IMR-90 (cell line): ENCODE data around the gene PIK3R5. TPM values are rescaled to one million over a fixed set of nuclear protein-coding genes. Genes with fewer than 3 reads are reported as not detected.

Source experiments
- ATAC-seq: fragments of 200-7000 bp; cut with Tn5 transposase; 2 replicates; pipeline ENCODE4 v1.9.1; 2020; ENCODE audit warnings: low read depth, mild to moderate bottlenecking, moderate library complexity
- BruUV-seq: library from RNA; stranded (reverse); fragments of 400-500 nt; replicated peaks from 2 replicates; lab custom pipeline; 2021; lab: Mats Ljungman, UMichigan
- CTCF ChIA-PET: fragments of 300-600 bp; formaldehyde crosslinking; extraction: SDS; loops from one replicate; lab custom pipeline; 2021; ENCODE audit warnings: antibody characterized with exemption; lab: Yijun Ruan, JAX
- POLR2A ChIA-PET: fragments of 300-600 bp; sonication (Branson Sonifier 250); formaldehyde crosslinking; loops from one replicate; lab custom pipeline; 2022; ENCODE audit warnings: antibody characterized with exemption; ENCODE audit not compliant: unreplicated experiment; lab: Charles Lee
- DNase-seq: peaks from one replicate; pipeline ENCODE4 v3.0.0; 2013
- H2AFZ ChIP-seq: replicated peaks from 2 replicates; pipeline ENCODE3; 2013; ENCODE audit warnings: low read length, mild to moderate bottlenecking; ENCODE audit not compliant: poor library complexity
- H2AK5ac ChIP-seq: 2 replicates; pipeline ENCODE4 v1.6.1; 2013; ENCODE audit warnings: low read depth, low read length, inconsistent platforms
- H2AK9ac ChIP-seq: replicated peaks from 2 replicates; pipeline ENCODE3; 2013; ENCODE audit warnings: mild to moderate bottlenecking, low read depth, low read length, moderate library complexity; ENCODE audit not compliant: poor library complexity
- H2BK120ac ChIP-seq: 2 replicates; pipeline ENCODE4 v1.6.1; 2013; ENCODE audit warnings: low read depth, low read length, inconsistent platforms
- H2BK15ac ChIP-seq: 3 replicates; pipeline ENCODE4 v1.6.1; 2013; ENCODE audit warnings: low read depth, low read length, inconsistent platforms
- H2BK20ac ChIP-seq: 2 replicates; pipeline ENCODE4 v1.6.1; 2013; ENCODE audit warnings: low read depth, mild to moderate bottlenecking, inconsistent platforms, low read length, moderate library complexity
- H2BK5ac ChIP-seq: 2 replicates; pipeline ENCODE4 v1.6.1; 2013; ENCODE audit warnings: mild to moderate bottlenecking, low read depth, low read length, inconsistent platforms; ENCODE audit not compliant: poor library complexity, severe bottlenecking
- H3K14ac ChIP-seq: replicated peaks from 2 replicates; pipeline ENCODE4 v1.6.1; 2013; ENCODE audit warnings: low read depth, low read length, inconsistent platforms
- H3K18ac ChIP-seq: 2 replicates; pipeline ENCODE4 v1.6.1; 2013; ENCODE audit warnings: low read depth, low read length, control low read depth
- H3K23ac ChIP-seq: 2 replicates; pipeline ENCODE4 v1.6.1; 2013; ENCODE audit warnings: low read depth, low read length, inconsistent platforms
- H3K27ac ChIP-seq: 2 replicates; pipeline ENCODE4 v1.5.1; 2013; ENCODE audit warnings: mild to moderate bottlenecking, control low read depth, low read length; ENCODE audit not compliant: insufficient read depth
- H3K27me3 ChIP-seq: 2 replicates; pipeline ENCODE4 v1.6.1; 2013; ENCODE audit warnings: low read length; ENCODE audit not compliant: control insufficient read depth, insufficient read depth
- H3K36me3 ChIP-seq: 2 replicates; pipeline ENCODE4 v1.6.1; 2013; ENCODE audit warnings: low read length, mixed read lengths; ENCODE audit not compliant: control insufficient read depth, insufficient read depth
- H3K4ac ChIP-seq: 2 replicates; pipeline ENCODE4 v1.6.1; 2013; ENCODE audit warnings: low read depth, low read length, inconsistent platforms
- H3K4me1 ChIP-seq: 2 replicates; pipeline ENCODE4 v1.6.1; 2013; ENCODE audit warnings: low read length, mixed read lengths; ENCODE audit not compliant: control insufficient read depth, insufficient read depth
- H3K4me2 ChIP-seq: 2 replicates; pipeline ENCODE4 v1.6.1; 2013; ENCODE audit warnings: low read depth, mild to moderate bottlenecking, control low read depth, low read length, moderate library complexity
- H3K4me3 ChIP-seq: 2 replicates; pipeline ENCODE4 v1.5.1; 2013; ENCODE audit warnings: low read depth, mild to moderate bottlenecking, control low read depth, low read length, moderate library complexity; ENCODE audit not compliant: insufficient read depth
- H3K56ac ChIP-seq: 2 replicates; pipeline ENCODE4 v1.6.1; 2013; ENCODE audit warnings: low read length, inconsistent platforms; ENCODE audit not compliant: insufficient read depth; ENCODE audit errors: extremely low read depth
- H3K79me1 ChIP-seq, 2 experiments: 2 replicates each; pipeline ENCODE4 v1.6.1; 2013; ENCODE audit warnings: low read length in 2 of 2, inconsistent platforms in 1 of 2, low read depth in 1 of 2
- H3K9ac ChIP-seq: 2 replicates; pipeline ENCODE4 v1.6.1; 2013; ENCODE audit warnings: low read depth, low read length, control low read depth
- H3K9me1 ChIP-seq: 2 replicates; pipeline ENCODE4 v1.6.1; 2013; ENCODE audit warnings: low read length, inconsistent platforms; ENCODE audit not compliant: insufficient read depth
- H3K9me3 ChIP-seq: 2 replicates; pipeline ENCODE4 v1.6.1; 2013; ENCODE audit warnings: low read length; ENCODE audit not compliant: control insufficient read depth, insufficient read depth
- H4K20me1 ChIP-seq: 2 replicates; pipeline ENCODE4 v1.6.1; 2013; ENCODE audit warnings: low read length, inconsistent platforms; ENCODE audit not compliant: insufficient read depth
- H4K5ac ChIP-seq: 2 replicates; pipeline ENCODE4 v1.6.1; 2013; ENCODE audit warnings: mild to moderate bottlenecking, low read depth, low read length, control low read depth
- H4K8ac ChIP-seq, 2 experiments: 2 replicates each; pipeline ENCODE4 v1.6.1; 2013; ENCODE audit warnings: low read depth in 2 of 2, low read length in 2 of 2, control low read depth in 1 of 2, inconsistent platforms in 1 of 2
- H4K91ac ChIP-seq: 2 replicates; pipeline ENCODE4 v1.6.1; 2013; ENCODE audit warnings: low read depth, low read length, inconsistent platforms; ENCODE audit not compliant: insufficient read depth
- MAFK ChIP-seq: IDR thresholded peaks from 2 replicates; pipeline ENCODE4 v1.6.1; 2012; ENCODE audit warnings: low read depth, low read length, improper control_type of control experiment
- POLR2A ChIP-seq: IDR thresholded peaks from 2 replicates; pipeline ENCODE4 v1.6.1; 2012; ENCODE audit warnings: mild to moderate bottlenecking, low read depth, low read length
- RAD21 ChIP-seq: IDR thresholded peaks from 2 replicates; pipeline ENCODE4 v1.6.1; 2012; ENCODE audit warnings: low read length, improper control_type of control experiment
- WGBS, 2 experiments: methylation state at CpG; one replicate each; pipeline versions ENCODE4 v1.1.5 to v1.1.7; 2013; ENCODE audit warnings: missing lambda C conversion rate in 2 of 2; ENCODE audit not compliant: insufficient read length in 1 of 2; ENCODE audit errors: extremely low coverage in 2 of 2; 5-methylcytosine and 5-hydroxymethylcytosine counted together
- dilution Hi-C: fragments of 300-500 bp; cut with HindIII; formaldehyde crosslinking; loops from one replicate; pipeline ENCODE4 v1.14.3; 2018; ENCODE audit warnings: low sequenced_read_pairs; ENCODE audit not compliant: unreplicated experiment
- in situ Hi-C: fragments of 300-500 bp; cut with MboI; formaldehyde crosslinking; loops from 3 replicates; pipeline ENCODE4 v1.14.3; 2019; ENCODE audit warnings: low sequenced_read_pairs, inconsistent platforms, mixed read lengths
- intact Hi-C: fragments of 100-400 bp; cut with micrococcal nuclease; formaldehyde crosslinking; loops from 2 replicates; pipeline ENCODE4 v1.10.0; 2022
- polyA plus RNA-seq, 3 experiments: library from polyadenylated mRNA; depleted of rRNA; stranded (reverse); fragments of >200 nt; gene quantifications; 2 replicates each; pipeline ENCODE4 v1.2.3, GENCODE V29; 2012; ENCODE audit warnings: low replicate concordance in 1 of 3
- total RNA-seq: library from RNA; depleted of rRNA; stranded (reverse); fragments of >200 nt; gene quantifications from 2 replicates; pipeline ENCODE4 v1.2.3, GENCODE V29; 2012

The PIK3R5 gene
- total and polyA plus RNA-seq, 2 of the 4 experiments (the other 2 are of a cell fraction): not detected

DNA sequence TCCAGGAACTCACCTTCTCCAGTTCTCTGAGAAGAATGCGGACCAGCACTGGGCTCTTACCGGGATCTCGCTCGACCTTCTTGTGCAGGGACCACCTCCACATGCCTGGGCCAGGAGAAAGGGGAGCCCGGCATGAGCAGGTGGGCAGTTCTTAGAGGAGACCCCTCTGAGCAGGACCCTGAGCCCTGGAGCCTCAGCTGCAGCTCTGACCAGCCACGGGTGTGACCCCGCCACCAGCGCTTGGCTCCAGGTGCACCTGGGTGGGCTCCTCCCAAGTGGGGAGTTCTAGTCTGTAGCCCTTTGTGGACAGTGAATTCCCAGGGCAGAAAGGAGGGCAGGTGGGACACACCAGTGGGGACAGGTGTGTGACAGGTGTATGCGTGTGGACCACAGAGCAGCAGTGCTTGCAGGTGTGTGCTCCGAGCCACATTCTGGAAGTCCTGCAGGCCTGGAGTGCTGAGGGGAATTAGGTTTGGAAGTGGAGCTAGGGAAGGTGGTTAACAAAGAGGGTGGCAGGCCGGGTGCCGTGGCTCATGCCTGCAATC, 126.9 kb downstream of the PIK3R5 start:
- in situ Hi-C loops: no loop called here
- CTCF ChIA-PET: no interaction called here
- H4K91ac ChIP-seq: no peak overlapping the region
- dilution Hi-C loops: no loop called here
- POLR2A ChIA-PET: no interaction called here
- TF ChIP-seq MAFK (no peak), RAD21 (no peak), POLR2A (no peak)
- H3K27me3 ChIP-seq: no peaks in the 10 kb centered on the region
- no peak overlapping the region for H3K4ac ChIP-seq
- ATAC-seq (no peak), DNase-seq (no peak)
- H3K36me3 ChIP-seq: no peaks in the 10 kb centered on the region
- H3K4me3 ChIP-seq: no peak overlapping the region
- H3K27ac ChIP-seq: no peak overlapping the region
- H2BK15ac ChIP-seq: no peak overlapping the region
- no peaks in the 10 kb centered on the region for H3K79me1 ChIP-seq
- H2AFZ ChIP-seq: no peak overlapping the region
- no peaks in the 10 kb centered on the region for H3K4me1 ChIP-seq
- H3K9me3 ChIP-seq: no peaks in the 10 kb centered on the region
- H3K56ac ChIP-seq: no peak overlapping the region
- WGBS, 2 experiments: 86% methylated on average over 5 of the region's 12 CpGs; no CpG with 5 or more reads in 1 of the 2 experiments
- H2BK5ac ChIP-seq: no peak overlapping the region
- no peak overlapping the region for H3K18ac ChIP-seq
- no peak overlapping the region for H3K9ac ChIP-seq
- peak overlapping the region; percentile 16 for H2AK9ac ChIP-seq
- H3K9me1 ChIP-seq: no peaks in the 10 kb centered on the region
- no peak overlapping the region for H3K14ac ChIP-seq
- H4K20me1 ChIP-seq: no peaks in the 10 kb centered on the region
- H2BK20ac ChIP-seq: no peak overlapping the region
- H2AK5ac ChIP-seq: no peak overlapping the region
- intact Hi-C loops: no loop called here
- H4K5ac ChIP-seq: no peak overlapping the region
- no peak overlapping the region for H3K23ac ChIP-seq
- H3K4me2 ChIP-seq: no peak overlapping the region
- no peak overlapping the region for H4K8ac ChIP-seq
- BruUV-seq: no TSS peak
- H2BK120ac ChIP-seq: no peak overlapping the region
